Panc1 (cell line): ENCODE measurements around the gene MYRIP.

Experiments
- POLR2AphosphoS5 ChIP-seq: IDR thresholded peaks from 2 replicates; pipeline ENCODE4 v1.6.1; 2012; ENCODE audit warnings: mild to moderate bottlenecking, low read depth, low read length, moderate library complexity
- SIN3A ChIP-seq: IDR thresholded peaks from 2 replicates; pipeline ENCODE4 v1.6.1; 2012; ENCODE audit warnings: low read depth, mild to moderate bottlenecking, low read length, moderate library complexity, borderline replicate concordance; ENCODE audit not compliant: insufficient read depth
- TCF7L2 ChIP-seq: IDR thresholded peaks from 2 replicates; pipeline ENCODE4 v1.6.1; 2011; ENCODE audit warnings: mild to moderate bottlenecking, low read depth, low read length, inconsistent platforms
- TF ChIP-seq, protein P1 (sequence below): fragments of 450-650 bp; IDR thresholded peaks from 2 replicates; pipeline ENCODE4 v1.5.1; 2017; ENCODE audit warnings: mild to moderate bottlenecking
- TF ChIP-seq, protein P2 (sequence below), 2 experiments: IDR thresholded peaks; 2 replicates each; pipeline ENCODE4 v1.6.1; 2011 to 2012; ENCODE audit warnings: low read depth in 2 of 2, control low read depth in 1 of 2, low read length in 1 of 2, mild to moderate bottlenecking in 1 of 2, moderate library complexity in 1 of 2; ENCODE audit not compliant: insufficient read depth in 1 of 2

GRCh38 chr3:40206522-40206921 lies 397.1 kb downstream of the MYRIP start:
- TF ChIP-seq, protein P1, sequence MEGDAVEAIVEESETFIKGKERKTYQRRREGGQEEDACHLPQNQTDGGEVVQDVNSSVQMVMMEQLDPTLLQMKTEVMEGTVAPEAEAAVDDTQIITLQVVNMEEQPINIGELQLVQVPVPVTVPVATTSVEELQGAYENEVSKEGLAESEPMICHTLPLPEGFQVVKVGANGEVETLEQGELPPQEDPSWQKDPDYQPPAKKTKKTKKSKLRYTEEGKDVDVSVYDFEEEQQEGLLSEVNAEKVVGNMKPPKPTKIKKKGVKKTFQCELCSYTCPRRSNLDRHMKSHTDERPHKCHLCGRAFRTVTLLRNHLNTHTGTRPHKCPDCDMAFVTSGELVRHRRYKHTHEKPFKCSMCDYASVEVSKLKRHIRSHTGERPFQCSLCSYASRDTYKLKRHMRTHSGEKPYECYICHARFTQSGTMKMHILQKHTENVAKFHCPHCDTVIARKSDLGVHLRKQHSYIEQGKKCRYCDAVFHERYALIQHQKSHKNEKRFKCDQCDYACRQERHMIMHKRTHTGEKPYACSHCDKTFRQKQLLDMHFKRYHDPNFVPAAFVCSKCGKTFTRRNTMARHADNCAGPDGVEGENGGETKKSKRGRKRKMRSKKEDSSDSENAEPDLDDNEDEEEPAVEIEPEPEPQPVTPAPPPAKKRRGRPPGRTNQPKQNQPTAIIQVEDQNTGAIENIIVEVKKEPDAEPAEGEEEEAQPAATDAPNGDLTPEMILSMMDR: no peak
- TF ChIP-seq POLR2AphosphoS5: no peak
- TF ChIP-seq TCF7L2: no peak
- no peak for TF ChIP-seq SIN3A
- TF ChIP-seq, protein P2, sequence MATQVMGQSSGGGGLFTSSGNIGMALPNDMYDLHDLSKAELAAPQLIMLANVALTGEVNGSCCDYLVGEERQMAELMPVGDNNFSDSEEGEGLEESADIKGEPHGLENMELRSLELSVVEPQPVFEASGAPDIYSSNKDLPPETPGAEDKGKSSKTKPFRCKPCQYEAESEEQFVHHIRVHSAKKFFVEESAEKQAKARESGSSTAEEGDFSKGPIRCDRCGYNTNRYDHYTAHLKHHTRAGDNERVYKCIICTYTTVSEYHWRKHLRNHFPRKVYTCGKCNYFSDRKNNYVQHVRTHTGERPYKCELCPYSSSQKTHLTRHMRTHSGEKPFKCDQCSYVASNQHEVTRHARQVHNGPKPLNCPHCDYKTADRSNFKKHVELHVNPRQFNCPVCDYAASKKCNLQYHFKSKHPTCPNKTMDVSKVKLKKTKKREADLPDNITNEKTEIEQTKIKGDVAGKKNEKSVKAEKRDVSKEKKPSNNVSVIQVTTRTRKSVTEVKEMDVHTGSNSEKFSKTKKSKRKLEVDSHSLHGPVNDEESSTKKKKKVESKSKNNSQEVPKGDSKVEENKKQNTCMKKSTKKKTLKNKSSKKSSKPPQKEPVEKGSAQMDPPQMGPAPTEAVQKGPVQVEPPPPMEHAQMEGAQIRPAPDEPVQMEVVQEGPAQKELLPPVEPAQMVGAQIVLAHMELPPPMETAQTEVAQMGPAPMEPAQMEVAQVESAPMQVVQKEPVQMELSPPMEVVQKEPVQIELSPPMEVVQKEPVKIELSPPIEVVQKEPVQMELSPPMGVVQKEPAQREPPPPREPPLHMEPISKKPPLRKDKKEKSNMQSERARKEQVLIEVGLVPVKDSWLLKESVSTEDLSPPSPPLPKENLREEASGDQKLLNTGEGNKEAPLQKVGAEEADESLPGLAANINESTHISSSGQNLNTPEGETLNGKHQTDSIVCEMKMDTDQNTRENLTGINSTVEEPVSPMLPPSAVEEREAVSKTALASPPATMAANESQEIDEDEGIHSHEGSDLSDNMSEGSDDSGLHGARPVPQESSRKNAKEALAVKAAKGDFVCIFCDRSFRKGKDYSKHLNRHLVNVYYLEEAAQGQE (IDR thresholded peaks at IDR 0.05; ENCODE audit: insufficient read depth in 1 of 2, low read depth in 2 of 2, low read length in 1 of 2): no peak
